ENCODE measurements around the gene UBR4. TPM values are rescaled to one million over a fixed set of nuclear protein-coding genes. Genes with fewer than 3 reads are reported as not detected.

Gene UBR4
- total RNA-seq, 1 experiment from 2014 or later = 131 TPM

DNA sequence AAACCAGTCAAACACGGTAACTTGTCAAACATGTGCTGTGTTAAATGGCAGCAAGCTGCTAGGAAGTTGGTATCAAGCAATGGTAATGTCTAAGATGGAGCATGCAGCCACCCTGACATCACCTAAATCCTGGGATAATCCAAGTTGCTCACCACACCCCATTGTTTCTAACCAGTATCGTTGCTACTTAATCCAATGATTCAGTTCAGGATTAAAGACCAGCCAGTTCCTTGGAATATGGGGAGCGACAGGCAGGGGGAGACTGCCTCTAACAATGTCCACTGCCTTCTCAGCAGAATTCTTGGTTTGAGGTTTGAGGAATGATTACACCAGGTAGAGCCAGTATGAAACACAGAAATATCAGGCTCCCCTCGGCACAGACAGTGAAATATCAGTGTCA is 131.5 kb downstream of the UBR4 start:
- Histone ChIP-seq H3K27ac (ENCODE audit: insufficient read length, low read depth, low read length) (no peak overlapping the region), H4K20me1 (ENCODE audit: control insufficient read depth, insufficient read depth, insufficient read length) (no peaks in the 10 kb centered on the region), H3K4ac (ENCODE audit: low read depth, low read length) (no peak overlapping the region), H2BK12ac (ENCODE audit: insufficient read length, low read depth, low read length) (no peak overlapping the region), H2AFZ (ENCODE audit: low read length) (no peak overlapping the region), H2BK20ac (ENCODE audit: low read depth, low read length, poor library complexity, severe bottlenecking) (no peak overlapping the region), H3K23ac (ENCODE audit: insufficient read length, low read depth, low read length) (no peak overlapping the region), H2BK5ac (ENCODE audit: insufficient read length, low read length) (no peak overlapping the region), H4K5ac (ENCODE audit: insufficient read length, low read depth, low read length) (no peak overlapping the region), H3K56ac (ENCODE audit: insufficient read length, low read depth, low read length) (no peak overlapping the region), H3K4me1 (ENCODE audit: insufficient read depth, low read length) (no peaks in the 10 kb centered on the region), H3K4me2 (ENCODE audit: insufficient read depth, insufficient read length, low read length) (no peak overlapping the region), H2BK15ac (ENCODE audit: low read depth, low read length) (no peak overlapping the region), H2AK5ac (ENCODE audit: insufficient read length, low read length) (no peak overlapping the region), H3T11ph (ENCODE audit: low read length) (no peak overlapping the region), H3K79me2 (ENCODE audit: insufficient read depth, low read length) (no peaks in the 10 kb centered on the region), H2BK120ac (ENCODE audit: low read depth, low read length, poor library complexity, severe bottlenecking) (no peak overlapping the region), H4K91ac (ENCODE audit: insufficient read length, low read depth, low read length) (no peak overlapping the region), H3K9ac (ENCODE audit: extremely low read depth, insufficient read length, low read length) (no peak overlapping the region), H3K14ac (ENCODE audit: insufficient read depth, low read length) (no peak overlapping the region), H3K27me3 (ENCODE audit: insufficient read depth, low read length) (no peaks in the 10 kb centered on the region), H3K23me2 (ENCODE audit: insufficient read length, low read depth, low read length, poor library complexity, severe bottlenecking) (no peaks in the 10 kb centered on the region), H3K79me1 (ENCODE audit: insufficient read depth, low read depth, low read length, poor library complexity, severe bottlenecking) (no peaks in the 10 kb centered on the region), H3K18ac (ENCODE audit: insufficient read length, low read depth, low read length) (no peak overlapping the region), H3K9me3 (ENCODE audit: control insufficient read depth, low read depth, low read length) (no peaks in the 10 kb centered on the region), H4K8ac (replicated peaks; ENCODE audit: insufficient read length, low read depth, low read length) (no peak overlapping the region)
- TF ChIP-seq, protein P1, sequence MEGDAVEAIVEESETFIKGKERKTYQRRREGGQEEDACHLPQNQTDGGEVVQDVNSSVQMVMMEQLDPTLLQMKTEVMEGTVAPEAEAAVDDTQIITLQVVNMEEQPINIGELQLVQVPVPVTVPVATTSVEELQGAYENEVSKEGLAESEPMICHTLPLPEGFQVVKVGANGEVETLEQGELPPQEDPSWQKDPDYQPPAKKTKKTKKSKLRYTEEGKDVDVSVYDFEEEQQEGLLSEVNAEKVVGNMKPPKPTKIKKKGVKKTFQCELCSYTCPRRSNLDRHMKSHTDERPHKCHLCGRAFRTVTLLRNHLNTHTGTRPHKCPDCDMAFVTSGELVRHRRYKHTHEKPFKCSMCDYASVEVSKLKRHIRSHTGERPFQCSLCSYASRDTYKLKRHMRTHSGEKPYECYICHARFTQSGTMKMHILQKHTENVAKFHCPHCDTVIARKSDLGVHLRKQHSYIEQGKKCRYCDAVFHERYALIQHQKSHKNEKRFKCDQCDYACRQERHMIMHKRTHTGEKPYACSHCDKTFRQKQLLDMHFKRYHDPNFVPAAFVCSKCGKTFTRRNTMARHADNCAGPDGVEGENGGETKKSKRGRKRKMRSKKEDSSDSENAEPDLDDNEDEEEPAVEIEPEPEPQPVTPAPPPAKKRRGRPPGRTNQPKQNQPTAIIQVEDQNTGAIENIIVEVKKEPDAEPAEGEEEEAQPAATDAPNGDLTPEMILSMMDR (conservative IDR thresholded peaks at IDR 0.05) = no peak
- no peak overlapping the region for H3K27ac Mint-ChIP-seq
- H3K4me1 Mint-ChIP-seq = no peaks in the 10 kb centered on the region
- no CpG with 5 or more reads among the region's 4 CpGs for WGBS (ENCODE audit: extremely low coverage, insufficient read length, low lambda C conversion rate)
- H3K9me3 Mint-ChIP-seq = no peaks in the 10 kb centered on the region
- H3K36me3 Mint-ChIP-seq (ENCODE audit: insufficient read depth in 1 of 3, low read depth in 3 of 3) = peaks cover 55 to 98% (median 89%) of the 10 kb centered on the region in 3 experiments; a peak in 6 of 7 replicates
- DNase-seq = no peak
- no peaks in the 10 kb centered on the region for H3K27me3 Mint-ChIP-seq (ENCODE audit: low read depth)
- no peak overlapping the region for H3K4me3 Mint-ChIP-seq
